T-cell (primary cell): Measurements from ENCODE around the gene MYH13. TPM values are rescaled to one million over a fixed set of nuclear protein-coding genes. Genes with fewer than 3 reads are reported as not detected.

Source experiments
- ATAC-seq, 4 experiments: fragments of 200-7000 bp in 3 of 4; fragments of 150-1000 bp in 1 of 4; cut with Tn5 transposase; replicated peaks in 1 of 4; 1 replicate in 3 of 4; 2 replicates in 1 of 4; pipeline ENCODE4 v1.10.0; 2021; ENCODE audit warnings: moderate library complexity in 3 of 4, mild to moderate bottlenecking in 2 of 4, moderate number of reproducible peaks in 1 of 4
- CTCF ChIA-PET, 2 donors: fragments of 300-600 bp; sonication (Branson Sonifier 250); formaldehyde crosslinking; loops; one replicate each; lab custom pipeline; 2022; ENCODE audit warnings: antibody characterized with exemption in 2 of 2; lab: Charles Lee
- POLR2A ChIA-PET, 2 donors: fragments of 300-600 bp; sonication (Branson Sonifier 250); formaldehyde crosslinking; loops; one replicate each; lab custom pipeline; 2022; ENCODE audit warnings: antibody characterized with exemption in 2 of 2; lab: Charles Lee
- DNase-seq, 35 experiments: peaks; one replicate each; pipeline versions ENCODE4 v3.0.0 to v3.0.0-alpha.2; 2013 to 2023
- H3K27ac ChIP-seq: one replicate; pipeline ENCODE4 v1.5.1; 2013; ENCODE audit warnings: low read length
- H3K27me3 ChIP-seq, 2 experiments: replicated peaks in 1 of 2; 1 replicate in 1 of 2; 2 replicates in 1 of 2; pipeline versions ENCODE4 v1.6.1 to v1.7.0; 2013; ENCODE audit warnings: low read length in 1 of 2, mixed read lengths in 1 of 2; ENCODE audit not compliant: control insufficient read depth in 2 of 2, insufficient read depth in 2 of 2; ENCODE audit errors: extremely low read depth in 1 of 2
- H3K36me3 ChIP-seq, 2 donors: 1 replicate in 1 of 2; 2 replicates in 1 of 2; pipeline versions ENCODE4 v1.6.1 to v1.7.0; 2013; ENCODE audit warnings: low read length in 1 of 2; ENCODE audit not compliant: control insufficient read depth in 2 of 2, insufficient read depth in 1 of 2; ENCODE audit errors: extremely low read depth in 1 of 2
- H3K4me1 ChIP-seq, 2 experiments: 1 replicate in 1 of 2; 2 replicates in 1 of 2; pipeline versions ENCODE4 v1.6.1 to v1.7.0; 2013; ENCODE audit warnings: low read length in 2 of 2, mixed read lengths in 1 of 2; ENCODE audit not compliant: insufficient read depth in 2 of 2, control insufficient read depth in 1 of 2; ENCODE audit errors: extremely low read depth in 1 of 2
- H3K4me3 ChIP-seq, 2 donors: 1 replicate in 1 of 2; 2 replicates in 1 of 2; pipeline versions ENCODE4 v1.5.1 to v1.7.0; 2013; ENCODE audit warnings: mild to moderate bottlenecking in 2 of 2, low read length in 1 of 2, moderate library complexity in 1 of 2; ENCODE audit not compliant: control insufficient read depth in 1 of 2; ENCODE audit errors: extremely low read depth in 1 of 2
- H3K9me3 ChIP-seq: 2 replicates; pipeline ENCODE4 v1.7.0; 2013
- H3K27ac Mint-ChIP-seq, 2 donors: one replicate each; pipeline ENCODE4 v1.8.0; 2020 to 2021; ENCODE audit warnings: mild to moderate bottlenecking in 2 of 2, mixed read lengths in 2 of 2
- H3K27me3 Mint-ChIP-seq, 2 donors: one replicate each; pipeline ENCODE4 v1.8.0; 2021 to 2022; ENCODE audit warnings: mixed read lengths in 2 of 2
- H3K36me3 Mint-ChIP-seq: one replicate; pipeline ENCODE4 v1.8.0; 2021; ENCODE audit warnings: mixed read lengths
- H3K4me1 Mint-ChIP-seq, 3 donors: one replicate each; pipeline ENCODE4 v1.8.0; 2020 to 2022; ENCODE audit warnings: mixed read lengths in 3 of 3, mild to moderate bottlenecking in 1 of 3
- H3K4me3 Mint-ChIP-seq, 3 donors: one replicate each; pipeline ENCODE4 v1.8.0; 2020 to 2022; ENCODE audit warnings: mild to moderate bottlenecking in 3 of 3, mixed read lengths in 3 of 3, moderate library complexity in 3 of 3
- H3K9me3 Mint-ChIP-seq, 3 donors: one replicate each; pipeline ENCODE4 v1.8.0; 2020 to 2022; ENCODE audit warnings: mixed read lengths in 3 of 3
- WGBS: methylation state at CpG from one replicate; pipeline ENCODE4 v1.1.5; 2013; ENCODE audit warnings: missing lambda C conversion rate; ENCODE audit not compliant: insufficient coverage; 5-methylcytosine and 5-hydroxymethylcytosine counted together
- total RNA-seq, 35 experiments: library from RNA in 6 of 35; stranded (reverse) in 6 of 35; fragments of 120-200 nt in 1 of 35; gene quantifications; one replicate each; pipeline versions ENCODE4 v1.2.1 to v1.2.4 and lab custom pipeline; 2013 to 2026

Gene MYH13
- total RNA-seq, result not detected
- not detected for total RNA-seq (2013)
- total RNA-seq (lab: John Stamatoyannopoulos, UW), result 0 to 0.07 (median 0) reads per million in 29 experiments

DNA sequence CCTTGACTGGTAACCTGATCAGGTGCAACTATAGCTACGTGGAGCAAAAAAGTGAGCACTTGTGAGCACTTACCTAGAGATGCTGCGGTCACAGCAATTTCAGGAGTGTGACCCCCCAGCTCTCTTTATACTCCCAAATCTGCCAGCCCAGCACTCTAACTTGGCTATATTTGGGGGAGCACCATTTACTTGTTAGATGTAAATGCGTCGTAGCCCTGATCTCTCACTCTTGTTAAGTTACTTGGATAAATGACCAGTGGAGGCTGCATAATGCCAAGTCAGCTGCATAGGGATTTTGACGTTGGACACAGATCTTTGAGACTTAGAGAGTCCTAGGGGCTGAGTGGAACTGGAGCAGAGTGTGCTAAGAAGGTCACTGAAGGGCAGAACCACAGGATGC is at the start of gene MYH13:
MYH13 (minus strand) TSS at position 101 of the 400 bp plus-strand sequence. CDS start 8,476 bp downstream, outside the sequence.
- no peaks in the 10 kb centered on the region for H3K4me1 ChIP-seq
- H3K36me3 Mint-ChIP-seq, result no peaks in the 10 kb centered on the region
- no peaks in the 10 kb centered on the region for H3K36me3 ChIP-seq
- H3K27ac ChIP-seq, result no peak within 1 kb of the TSS
- H3K9me3 Mint-ChIP-seq, result peaks cover 0 to 3% (median 0%) of the 10 kb centered on the region in 3 donors
- no peaks in the 10 kb centered on the region for H3K4me1 Mint-ChIP-seq
- no peak within 1 kb of the TSS for H3K27ac Mint-ChIP-seq
- H3K27me3 ChIP-seq, result no peaks in the 10 kb centered on the region
- ATAC-seq (no peak), DNase-seq (no peak)
- H3K9me3 ChIP-seq, result no peaks in the 10 kb centered on the region
- H3K4me3 Mint-ChIP-seq, result no peak within 1 kb of the TSS
- peaks cover 2 to 21% of the 10 kb centered on the region in 2 donors for H3K27me3 Mint-ChIP-seq
- WGBS, result 0% methylated on average over 1 of the region's 5 CpGs
- ChIA-PET POLR2A (no interaction called here), CTCF (no interaction called here)
- no peak within 1 kb of the TSS for H3K4me3 ChIP-seq

DNA sequence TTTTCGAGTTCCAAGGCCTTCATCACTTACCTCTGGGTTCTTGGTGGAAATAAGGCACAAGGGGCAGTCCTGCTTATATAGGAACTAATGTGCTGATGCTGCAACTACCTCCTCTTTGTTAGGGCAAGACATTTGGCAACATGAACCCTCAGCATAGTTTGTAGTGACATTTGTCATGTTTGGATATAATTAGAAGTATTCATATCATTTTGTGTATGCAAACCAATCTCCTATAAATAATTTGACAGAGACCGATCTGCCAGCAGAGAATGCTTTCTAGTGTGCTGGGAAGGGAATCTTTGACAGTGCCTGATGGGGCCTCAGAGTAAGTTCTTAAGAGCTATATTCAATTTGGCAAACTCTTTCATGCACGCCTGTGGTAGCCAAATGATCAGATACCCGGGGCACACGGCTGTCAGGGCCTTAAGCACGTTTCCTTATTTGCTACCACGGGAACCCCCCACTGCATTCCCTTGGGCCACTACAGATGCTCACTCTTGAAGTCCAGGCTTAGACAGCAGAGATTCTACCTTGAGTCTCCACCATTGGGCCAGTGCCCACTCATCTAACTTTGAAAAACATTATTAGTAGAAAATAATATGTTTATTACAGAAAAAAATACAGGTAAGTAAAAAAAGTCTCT is 49.2 kb upstream of the MYH13 start, which contains the start of gene MYH8:
MYH8 (minus strand) TSS at position 51 of the 643 bp plus-strand sequence. CDS start 1,723 bp downstream, outside the sequence.
- no peak within 1 kb of the TSS for H3K27ac ChIP-seq
- 83% methylated on average over 5 of the region's 7 CpGs for WGBS

DNA sequence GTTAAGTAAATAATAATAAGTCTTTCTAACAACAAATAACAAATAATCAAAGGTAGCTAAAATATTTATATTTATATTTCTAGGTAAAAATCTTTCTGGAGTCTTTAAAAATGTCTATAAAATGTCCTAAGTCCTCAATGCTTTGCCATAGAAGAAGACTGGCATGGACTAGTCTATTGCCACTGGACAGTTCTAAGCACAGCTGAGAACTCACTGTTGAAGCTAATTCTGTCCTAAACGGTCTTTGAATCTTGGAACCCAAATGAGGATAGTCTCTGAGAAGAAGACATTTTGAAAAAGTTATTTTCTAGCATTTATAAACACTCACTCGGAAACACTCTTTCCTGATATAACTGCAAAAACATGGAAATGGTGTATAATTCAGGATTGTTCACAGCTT is 48.4 kb upstream of the MYH13 start:
- CTCF ChIA-PET, result no interaction called here

More for the DNA sequence above, 49.2 kb upstream of the MYH13 start, which contains the start of gene MYH8:
- H3K4me3 Mint-ChIP-seq, result no peak within 1 kb of the TSS
- no peak within 1 kb of the TSS for H3K27ac Mint-ChIP-seq
- CTCF ChIA-PET, result no interaction called here
- no peaks in the 10 kb centered on the region for H3K9me3 ChIP-seq
- H3K4me3 ChIP-seq, result no peak within 1 kb of the TSS
- no peaks in the 10 kb centered on the region for H3K36me3 ChIP-seq
- H3K4me1 Mint-ChIP-seq, result no peaks in the 10 kb centered on the region
- no peaks in the 10 kb centered on the region for H3K4me1 ChIP-seq
- DNase-seq (no peak), ATAC-seq (no peak)
- peaks cover 0 to 4% of the 10 kb centered on the region in 2 experiments for H3K27me3 ChIP-seq
- POLR2A ChIA-PET, result no interaction called here
- H3K36me3 Mint-ChIP-seq, result no peaks in the 10 kb centered on the region
- H3K9me3 Mint-ChIP-seq, result no peaks in the 10 kb centered on the region
- no peaks in the 10 kb centered on the region for H3K27me3 Mint-ChIP-seq

DNA sequence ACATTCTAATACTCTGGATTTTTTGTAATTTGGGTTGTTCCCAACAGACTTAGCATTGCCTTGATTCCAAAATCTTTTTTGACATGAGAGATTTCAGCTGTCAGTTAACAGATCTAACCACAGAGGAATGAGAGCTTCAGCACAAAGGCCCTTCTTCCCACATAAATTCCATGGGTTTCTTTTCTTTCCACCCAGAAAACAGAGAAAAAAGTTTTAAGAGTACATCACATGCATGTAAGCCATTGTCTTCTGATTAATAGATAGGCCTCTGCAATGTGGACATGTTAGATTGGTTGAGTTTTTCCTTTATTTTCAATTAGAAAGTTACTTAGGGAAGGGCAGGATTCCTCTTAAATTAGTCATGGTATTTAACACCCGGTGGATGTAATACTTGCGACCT is 48.0 kb upstream of the MYH13 start:
- Mint-ChIP-seq H3K27me3 (peaks cover 0 to 4% of the 10 kb centered on the region in 2 donors), H3K36me3 (no peaks in the 10 kb centered on the region), H3K4me1 (no peaks in the 10 kb centered on the region), H3K9me3 (no peaks in the 10 kb centered on the region), H3K4me3 (no peak overlapping the region), H3K27ac (no peak overlapping the region)
- no peak for ATAC-seq
- no peaks in the 10 kb centered on the region for H3K36me3 ChIP-seq
- H3K4me3 ChIP-seq, result no peak overlapping the region
- WGBS, result no CpG with 5 or more reads among the region's 2 CpGs
- H3K4me1 ChIP-seq, result no peaks in the 10 kb centered on the region
- ChIA-PET POLR2A (no interaction called here), CTCF (no interaction called here)
- H3K27ac ChIP-seq, result no peak overlapping the region
- DNase-seq, result no peak
- peaks cover 0 to 4% of the 10 kb centered on the region in 2 experiments for H3K27me3 ChIP-seq
- no peaks in the 10 kb centered on the region for H3K9me3 ChIP-seq

More for the DNA sequence above, 48.4 kb upstream of the MYH13 start:
- Histone ChIP-seq H3K36me3 (no peaks in the 10 kb centered on the region), H3K27me3 (peaks cover 0 to 4% of the 10 kb centered on the region in 2 experiments), H3K9me3 (no peaks in the 10 kb centered on the region), H3K4me1 (no peaks in the 10 kb centered on the region), H3K4me3 (no peak overlapping the region), H3K27ac (no peak overlapping the region)
- H3K4me3 Mint-ChIP-seq, result no peak overlapping the region
- no peaks in the 10 kb centered on the region for H3K36me3 Mint-ChIP-seq
- WGBS, result no CpG with 5 or more reads among the region's 2 CpGs
- no peak overlapping the region for H3K27ac Mint-ChIP-seq
- no peaks in the 10 kb centered on the region for H3K27me3 Mint-ChIP-seq
- no peaks in the 10 kb centered on the region for H3K9me3 Mint-ChIP-seq
- ATAC-seq (no peak), DNase-seq (no peak)
- POLR2A ChIA-PET, result no interaction called here
- no peaks in the 10 kb centered on the region for H3K4me1 Mint-ChIP-seq

DNA sequence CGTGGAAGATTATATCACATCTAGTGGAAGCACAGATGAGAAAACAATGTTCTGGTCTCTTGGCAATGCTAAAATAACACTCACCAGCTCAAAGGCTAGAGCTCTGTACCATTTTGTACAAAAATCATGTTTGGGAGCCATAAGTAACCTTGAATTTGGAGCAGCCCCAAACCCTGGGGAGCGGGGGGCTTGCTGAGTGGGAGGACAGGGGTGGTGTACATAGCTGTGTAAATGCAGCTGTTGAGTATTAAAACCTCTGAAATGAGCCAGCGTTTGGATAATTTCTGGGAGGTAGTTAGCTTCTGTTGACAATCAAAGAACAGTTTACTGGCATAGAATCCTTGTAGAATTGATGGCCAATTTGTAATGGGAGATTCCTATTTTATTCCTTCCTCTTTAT is 44.6 kb upstream of the MYH13 start:
- ATAC-seq (no peak), DNase-seq (no peak)
- Histone ChIP-seq H3K36me3 (no peaks in the 10 kb centered on the region), H3K4me1 (no peaks in the 10 kb centered on the region), H3K4me3 (no peak overlapping the region), H3K27me3 (peaks cover 0 to 4% of the 10 kb centered on the region in 2 experiments), H3K27ac (no peak overlapping the region), H3K9me3 (no peaks in the 10 kb centered on the region)
- Mint-ChIP-seq H3K36me3 (no peaks in the 10 kb centered on the region), H3K27ac (no peak overlapping the region), H3K27me3 (peaks cover 0 to 8% of the 10 kb centered on the region in 2 donors), H3K4me1 (no peaks in the 10 kb centered on the region), H3K9me3 (no peaks in the 10 kb centered on the region), H3K4me3 (no peak overlapping the region)
- ChIA-PET CTCF (no interaction called here), POLR2A (interaction anchor here in 1 of 2 donors (0.9 kb wide), 1 partner anchor 498 kb away, joined by 3 read pairs; no protein-coding TSS in a partner anchor)
- WGBS, result 67% methylated on average over 1 of the region's 3 CpGs

DNA sequence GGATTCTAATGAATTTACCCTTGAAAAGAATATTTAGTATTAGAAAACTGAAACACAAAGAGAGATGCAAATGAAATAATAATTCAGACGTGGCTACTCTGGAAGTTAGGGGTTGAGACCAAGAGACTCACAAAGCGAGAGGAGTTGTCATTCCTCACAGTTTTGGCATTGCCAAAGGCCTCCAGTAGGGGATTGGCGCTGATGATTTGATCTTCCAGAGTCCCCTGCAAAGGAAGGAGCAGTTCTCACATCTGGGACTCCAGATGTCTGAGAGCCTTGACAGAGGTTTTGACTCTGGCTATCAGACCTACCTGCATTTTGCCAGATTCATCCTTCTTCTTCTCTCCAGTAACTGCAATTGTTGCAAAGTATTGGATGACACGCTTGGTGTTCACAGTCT is 42.4 kb upstream of the MYH13 start:
- ChIA-PET CTCF (no interaction called here), POLR2A (no interaction called here)
- WGBS, result 100% methylated on average over 2 of the region's 4 CpGs
- DNase-seq (no peak), ATAC-seq (no peak)
- Mint-ChIP-seq H3K4me3 (no peak overlapping the region), H3K27ac (no peak overlapping the region), H3K27me3 (peaks cover 0 to 11% of the 10 kb centered on the region in 2 donors), H3K36me3 (no peaks in the 10 kb centered on the region), H3K4me1 (no peaks in the 10 kb centered on the region), H3K9me3 (no peaks in the 10 kb centered on the region)
- no peaks in the 10 kb centered on the region for H3K36me3 ChIP-seq
- H3K4me3 ChIP-seq, result no peak overlapping the region
- H3K4me1 ChIP-seq, result no peaks in the 10 kb centered on the region
- no peak overlapping the region for H3K27ac ChIP-seq
- no peaks in the 10 kb centered on the region for H3K9me3 ChIP-seq
- peaks cover 0 to 2% of the 10 kb centered on the region in 2 experiments for H3K27me3 ChIP-seq
